H1 (cell line): ENCODE measurements around the gene ZNF132. TPM values are rescaled to one million over a fixed set of nuclear protein-coding genes. Genes with fewer than 3 reads are reported as not detected.

Experiments used
- CTCF ChIA-PET: fragments of 300-600 bp; sonication (Branson Sonifier 250); formaldehyde crosslinking; loops from one replicate; lab custom pipeline; 2021; ENCODE audit not compliant: partially characterized antibody; lab: Charles Lee
- POLR2A ChIA-PET: fragments of 300-600 bp; sonication (Branson Sonifier 250); formaldehyde crosslinking; loops from one replicate; lab custom pipeline; 2021; ENCODE audit warnings: inconsistent platforms; ENCODE audit not compliant: partially characterized antibody; lab: Charles Lee
- DNase-seq, 2 experiments: peaks; one replicate each; pipeline versions ENCODE4 v3.0.0 to v3.0.0-alpha.2; 2010 to 2022; ENCODE audit warnings: low spot score in 2 of 2, low read depth in 1 of 2, mixed read lengths in 1 of 2
- FAIRE-seq: peaks from 2 replicates; lab custom pipeline; 2011; peaks lifted over from hg19 to GRCh38; lab: Jason Lieb, UNC
- H2AFZ ChIP-seq: 2 replicates; pipeline ENCODE4 v1.8.1; 2012; ENCODE audit warnings: low read length, inconsistent platforms
- H2AK5ac ChIP-seq: 2 replicates; pipeline ENCODE4 v1.6.1; 2013; ENCODE audit warnings: low read depth, low read length
- H2BK120ac ChIP-seq: replicated peaks from 2 replicates; pipeline ENCODE3; 2013; ENCODE audit warnings: low read depth, low read length, inconsistent platforms
- H2BK12ac ChIP-seq: 2 replicates; pipeline ENCODE4 v1.6.1; 2013; ENCODE audit warnings: low read depth, low read length
- H2BK15ac ChIP-seq: 2 replicates; pipeline ENCODE4 v1.6.1; 2013; ENCODE audit warnings: low read length
- H2BK20ac ChIP-seq: 2 replicates; pipeline ENCODE4 v1.6.1; 2013; ENCODE audit warnings: low read length
- H2BK5ac ChIP-seq: 2 replicates; pipeline ENCODE4 v1.6.1; 2013; ENCODE audit warnings: low read depth, low read length
- H3K14ac ChIP-seq: 2 replicates; pipeline ENCODE4 v1.6.1; 2013; ENCODE audit warnings: inconsistent platforms; ENCODE audit not compliant: insufficient read length
- H3K18ac ChIP-seq: 2 replicates; pipeline ENCODE4 v1.6.1; 2013; ENCODE audit warnings: low read length; ENCODE audit errors: extremely low read depth
- H3K23ac ChIP-seq: 2 replicates; pipeline ENCODE4 v1.6.1; 2013; ENCODE audit warnings: inconsistent platforms; ENCODE audit not compliant: insufficient read length
- H3K23me2 ChIP-seq: 2 replicates; pipeline ENCODE4 v1.6.1; 2013; ENCODE audit warnings: low read depth, low read length
- H3K27ac ChIP-seq: 2 replicates; pipeline ENCODE4 v1.6.1; 2011; ENCODE audit warnings: low read depth, low read length, inconsistent platforms
- H3K27me3 ChIP-seq, 4 experiments: replicated peaks in 1 of 4; 1 replicate in 1 of 4; 2 replicates in 3 of 4; pipeline versions ENCODE4 v1.6.1 to v1.8.1; 2011 to 2013; ENCODE audit warnings: low read length in 3 of 4, mild to moderate bottlenecking in 3 of 4, inconsistent platforms in 2 of 4, mixed read lengths in 2 of 4, moderate library complexity in 1 of 4; ENCODE audit not compliant: control insufficient read depth in 3 of 4, insufficient read depth in 3 of 4; ENCODE audit errors: extremely low read depth in 1 of 4
- H3K36me3 ChIP-seq, 4 experiments: 2 replicates each; pipeline versions ENCODE4 v1.6.1 to v1.8.1; 2011 to 2013; ENCODE audit warnings: mild to moderate bottlenecking in 4 of 4, low read length in 3 of 4, moderate library complexity in 2 of 4, control low read depth in 1 of 4, inconsistent platforms in 1 of 4; ENCODE audit not compliant: insufficient read depth in 4 of 4, control insufficient read depth in 2 of 4
- H3K4ac ChIP-seq: replicated peaks from 2 replicates; pipeline ENCODE3; 2013; ENCODE audit warnings: low read length, low read depth, mixed read lengths, inconsistent platforms; ENCODE audit not compliant: insufficient read length
- H3K4me1 ChIP-seq, 4 experiments: replicated peaks in 1 of 4; 1 replicate in 1 of 4; 2 replicates in 3 of 4; pipeline versions ENCODE4 v1.6.1 to v1.8.1; 2011 to 2013; ENCODE audit warnings: low read length in 3 of 4, inconsistent platforms in 2 of 4, mixed read lengths in 1 of 4; ENCODE audit not compliant: insufficient read depth in 4 of 4, control insufficient read depth in 3 of 4
- H3K4me2 ChIP-seq, 2 experiments: 2 replicates each; pipeline versions ENCODE4 v1.6.1 to v1.8.1; 2011 to 2013; ENCODE audit warnings: low read depth in 2 of 2, low read length in 2 of 2, control low read depth in 1 of 2, inconsistent platforms in 1 of 2, mild to moderate bottlenecking in 1 of 2; ENCODE audit not compliant: insufficient read depth in 1 of 2
- H3K4me3 ChIP-seq, 4 experiments: fragments of 200-600, 300-600 bp in 1 of 4; sonication (generic), shearing (Covaris generic), sonication (Bioruptor Twin) in 1 of 4; 2 replicates each; pipeline versions ENCODE4 v1.5.1 to v1.8.1; 2011 to 2016; ENCODE audit warnings: low read length in 4 of 4, low read depth in 3 of 4, control low read depth in 2 of 4, inconsistent platforms in 2 of 4, mild to moderate bottlenecking in 2 of 4, mixed read lengths in 1 of 4, moderate library complexity in 1 of 4; ENCODE audit not compliant: insufficient read depth in 2 of 4; ENCODE audit errors: extremely low read depth in 1 of 4
- H3K56ac ChIP-seq: replicated peaks from 2 replicates; pipeline ENCODE3; 2013; ENCODE audit warnings: low read depth, mild to moderate bottlenecking, mixed read lengths, low read length, inconsistent platforms; ENCODE audit not compliant: insufficient read length
- H3K79me1 ChIP-seq: 2 replicates; pipeline ENCODE4 v1.6.1; 2013; ENCODE audit warnings: low read depth, low read length, control low read depth
- H3K79me2 ChIP-seq, 2 experiments: 2 replicates each; pipeline versions ENCODE4 v1.6.1 to v1.8.1; 2012 to 2013; ENCODE audit warnings: low read length in 2 of 2, mild to moderate bottlenecking in 2 of 2, inconsistent platforms in 1 of 2; ENCODE audit not compliant: insufficient read depth in 2 of 2, control insufficient read depth in 1 of 2
- H3K9ac ChIP-seq, 4 experiments: replicated peaks in 1 of 4; 1 replicate in 1 of 4; 2 replicates in 3 of 4; pipeline versions ENCODE4 v1.6.1 to v1.8.1; 2011 to 2013; ENCODE audit warnings: low read depth in 3 of 4, low read length in 3 of 4, control low read depth in 2 of 4, mild to moderate bottlenecking in 2 of 4, moderate library complexity in 2 of 4, inconsistent platforms in 1 of 4; ENCODE audit errors: extremely low read depth in 1 of 4
- H3K9me3 ChIP-seq, 2 experiments: 2 replicates each; pipeline versions ENCODE4 v1.6.1 to v1.8.1; 2012 to 2013; ENCODE audit warnings: mild to moderate bottlenecking in 2 of 2, moderate library complexity in 2 of 2, control low read depth in 1 of 2, inconsistent platforms in 1 of 2, low read depth in 1 of 2, low read length in 1 of 2, mixed read lengths in 1 of 2; ENCODE audit not compliant: insufficient read depth in 2 of 2
- H4K20me1 ChIP-seq, 2 experiments: replicated peaks in 1 of 2; 2 replicates each; pipeline versions ENCODE3 to v1.8.1; 2011 to 2013; ENCODE audit warnings: inconsistent platforms in 2 of 2, low read length in 2 of 2, mild to moderate bottlenecking in 1 of 2; ENCODE audit not compliant: insufficient read depth in 2 of 2, control insufficient read depth in 1 of 2
- H4K5ac ChIP-seq: 2 replicates; pipeline ENCODE4 v1.6.1; 2013; ENCODE audit warnings: low read length, low read depth, mixed read lengths, inconsistent platforms; ENCODE audit not compliant: insufficient read length
- H4K8ac ChIP-seq: 2 replicates; pipeline ENCODE4 v1.8.0; 2013; ENCODE audit warnings: mild to moderate bottlenecking, moderate library complexity, low read length, inconsistent platforms; ENCODE audit not compliant: insufficient read depth; ENCODE audit errors: extremely low read depth
- H4K91ac ChIP-seq: replicated peaks from 2 replicates; pipeline ENCODE3; 2013; ENCODE audit warnings: low read length, mixed read lengths, inconsistent platforms; ENCODE audit not compliant: insufficient read length
- EP300 ChIP-seq, 2 experiments: IDR thresholded peaks; 1 replicate in 1 of 2; 2 replicates in 1 of 2; pipeline ENCODE4 v1.6.1; 2011 to 2012; ENCODE audit warnings: low read depth in 2 of 2, low read length in 2 of 2, mild to moderate bottlenecking in 2 of 2, borderline replicate concordance in 1 of 2, inconsistent platforms in 1 of 2, moderate library complexity in 1 of 2
- JUN ChIP-seq: IDR thresholded peaks from 2 replicates; pipeline ENCODE4 v1.6.1; 2011; ENCODE audit warnings: low read depth, mild to moderate bottlenecking, improper control_type of control experiment, low read length
- NANOG ChIP-seq: IDR thresholded peaks from 2 replicates; pipeline ENCODE4 v1.6.1; 2011; ENCODE audit warnings: low read length, low read depth, mild to moderate bottlenecking, inconsistent platforms; ENCODE audit not compliant: insufficient read depth, poor library complexity, severe bottlenecking
- RBBP5 ChIP-seq: IDR thresholded peaks from 2 replicates; pipeline ENCODE4 v1.7.1; 2012; ENCODE audit warnings: low read depth, mild to moderate bottlenecking, inconsistent platforms, low read length, moderate library complexity, borderline replicate concordance
- SIN3A ChIP-seq, 2 experiments: IDR thresholded peaks in 1 of 2; conservative IDR thresholded peaks in 1 of 2; 2 replicates each; pipeline ENCODE4 v1.6.1; 2011 to 2012; ENCODE audit warnings: low read length in 2 of 2, improper control_type of control experiment in 1 of 2, low read depth in 1 of 2, mild to moderate bottlenecking in 1 of 2
- SP2 ChIP-seq: IDR thresholded peaks from 2 replicates; pipeline ENCODE4 v1.6.1; 2012; ENCODE audit warnings: mild to moderate bottlenecking, low read length, inconsistent platforms
- WGBS, 2 experiments: shearing (Covaris generic) in 1 of 2; methylation state at CpG; one replicate each; pipeline versions ENCODE4 v1.1.6 to v1.1.7; 2013 to 2015; ENCODE audit warnings: low lambda C conversion rate in 2 of 2, mixed read lengths in 2 of 2, inconsistent platforms in 1 of 2, low coverage in 1 of 2, missing lambda C conversion rate in 1 of 2; ENCODE audit not compliant: insufficient replicate concordance in 2 of 2, insufficient coverage in 1 of 2, insufficient read length in 1 of 2; ENCODE audit errors: extremely low coverage in 1 of 2, missing lambda C conversion rate in 1 of 2; 5-methylcytosine and 5-hydroxymethylcytosine counted together
- polyA plus RNA-seq, 7 experiments: library from polyadenylated mRNA; depleted of rRNA in 3 of 7; stranded (reverse) in 5 of 7; unstranded in 2 of 7; fragments of >200 nt in 5 of 7; fragments of 200-250 nt in 2 of 7; gene quantifications; 1 replicate in 5 of 7; 2 replicates in 1 of 7; 4 replicates in 1 of 7; pipeline versions ENCODE4 v1.2.1 to v1.2.3, GENCODE V29; 2011 to 2013; ENCODE audit warnings: missing spikeins in 2 of 7, mixed read lengths in 2 of 7
- total RNA-seq: library from RNA; stranded (reverse); fragmentation: NEBNext Ultra II Directional; extraction: Animal tissue kit (Norgen Biotek cat#: 25700); gene quantifications from 2 replicates; pipeline ENCODE4 v1.2.1, GENCODE V29; 2021
- TF ChIP-seq, protein P1 (sequence below): IDR thresholded peaks from 2 replicates; pipeline ENCODE4 v1.6.1; 2011; ENCODE audit warnings: low read length, improper control_type of control experiment
- TF ChIP-seq, protein P2 (sequence below): IDR thresholded peaks from 2 replicates; pipeline ENCODE4 v1.6.1; 2012; ENCODE audit warnings: low read length, inconsistent platforms

ZNF132 gene
- total and polyA plus RNA-seq, 2 of the 8 experiments (the other 6 are each of a cell fraction or from before 2014, with no cell fraction given): 0.89 to 1.9 TPM

DNA sequence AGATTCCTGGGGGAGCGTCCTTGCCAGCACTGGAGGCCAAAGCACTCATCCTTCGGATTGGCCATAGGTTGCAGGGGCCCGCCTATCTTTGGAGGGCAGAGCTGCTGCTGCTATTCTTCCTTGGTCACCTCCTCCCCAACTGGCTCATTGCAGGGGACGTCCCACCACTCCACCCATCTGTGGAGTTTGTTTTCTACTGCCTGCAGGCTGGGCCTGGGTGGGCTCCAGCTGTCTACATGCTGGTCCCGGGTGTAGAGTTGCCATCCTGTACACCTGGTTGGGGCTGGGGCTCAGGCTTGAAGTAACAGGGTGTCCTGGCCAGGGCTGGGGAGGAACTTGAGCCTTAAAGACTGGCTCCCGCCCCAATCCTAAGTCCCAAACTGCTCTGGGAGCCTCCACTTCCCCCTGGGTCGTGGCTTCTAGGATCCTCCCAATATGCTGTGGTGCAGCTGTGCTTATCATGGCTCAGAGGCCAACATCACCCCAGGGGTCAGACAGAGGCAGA is 42.4 kb downstream of the ZNF132 start:
- DNase-seq: no peak
- no peaks in the 10 kb centered on the region for H3K79me2 ChIP-seq
- H3K4me3 ChIP-seq: no peak overlapping the region
- H2AFZ ChIP-seq: no peak overlapping the region
- H3K36me3 ChIP-seq: peaks cover 9 to 24% (median 22%) of the 10 kb centered on the region in 4 experiments
- no peak overlapping the region for H3K56ac ChIP-seq
- H3K9ac ChIP-seq: no peak overlapping the region
- H3K23me2 ChIP-seq: peaks cover 12% of the 10 kb centered on the region
- H3K14ac ChIP-seq: no peak overlapping the region
- H2BK12ac ChIP-seq: no peak overlapping the region
- H3K27ac ChIP-seq: no peak overlapping the region
- ChIA-PET POLR2A (interaction anchor here (0.6 to 7.2 kb wide), 9 partner anchors 10 to 122 kb away, joined by 3 to 78 read pairs (median 4); partner anchors contain the start of genes RPS5, ZBTB45, ZNF497 and ZNF584), CTCF (interaction anchor here (0.6 to 2.8 kb wide), 2 partner anchors 9 to 122 kb away, joined by 3 to 7 read pairs; partner anchors contain the start of gene ZBTB45)
- no peak overlapping the region for H4K5ac ChIP-seq
- no peak overlapping the region for H2AK5ac ChIP-seq
- H2BK15ac ChIP-seq: no peak overlapping the region
- H3K9me3 ChIP-seq: no peaks in the 10 kb centered on the region
- H4K8ac ChIP-seq: no peak overlapping the region
- no peak overlapping the region for H4K91ac ChIP-seq
- no peak overlapping the region for H3K4ac ChIP-seq
- H3K4me1 ChIP-seq: peaks cover 0 to 27% (median 17%) of the 10 kb centered on the region in 4 experiments; a peak in 5 of 7 replicates
- peaks cover 2% of the 10 kb centered on the region; the same call in 1 of the 2 replicates for H3K79me1 ChIP-seq
- H2BK5ac ChIP-seq: no peak overlapping the region
- H3K18ac ChIP-seq: no peak overlapping the region
- no peak overlapping the region; a peak in 1 of 4 replicates for H3K4me2 ChIP-seq
- H3K23ac ChIP-seq: no peak overlapping the region
- WGBS, 2 experiments: 90% methylated on average over 7 of the region's 7 CpGs; no CpG with 5 or more reads in 1 of the 2 experiments
- H2BK20ac ChIP-seq: no peak overlapping the region
- no peak for FAIRE-seq
- no peak overlapping the region for H2BK120ac ChIP-seq
- peaks cover 11 to 14% of the 10 kb centered on the region in 2 experiments for H4K20me1 ChIP-seq
- peaks cover 3 to 17% (median 11%) of the 10 kb centered on the region in 4 experiments; a peak in 6 of 7 replicates for H3K27me3 ChIP-seq
- TF ChIP-seq SP2: no peak
- TF ChIP-seq NANOG: no peak
- TF ChIP-seq, protein P1, sequence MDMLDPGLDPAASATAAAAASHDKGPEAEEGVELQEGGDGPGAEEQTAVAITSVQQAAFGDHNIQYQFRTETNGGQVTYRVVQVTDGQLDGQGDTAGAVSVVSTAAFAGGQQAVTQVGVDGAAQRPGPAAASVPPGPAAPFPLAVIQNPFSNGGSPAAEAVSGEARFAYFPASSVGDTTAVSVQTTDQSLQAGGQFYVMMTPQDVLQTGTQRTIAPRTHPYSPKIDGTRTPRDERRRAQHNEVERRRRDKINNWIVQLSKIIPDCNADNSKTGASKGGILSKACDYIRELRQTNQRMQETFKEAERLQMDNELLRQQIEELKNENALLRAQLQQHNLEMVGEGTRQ: no peak
- TF ChIP-seq RBBP5: no peak
- TF ChIP-seq EP300 (IDR thresholded peaks at IDR 0.05; ENCODE audit: borderline replicate concordance in 1 of 2, low read depth in 2 of 2, low read length in 2 of 2): peak in 1 of 2 experiments; percentile 23; a peak in 1 of 3 replicates
- TF ChIP-seq SIN3A (conservative IDR thresholded peaks at IDR 0.05 in 1 of 2, IDR thresholded peaks at IDR 0.05 in 1 of 2; ENCODE audit: low read depth in 1 of 2, low read length in 2 of 2): no peak
- TF ChIP-seq, protein P2, sequence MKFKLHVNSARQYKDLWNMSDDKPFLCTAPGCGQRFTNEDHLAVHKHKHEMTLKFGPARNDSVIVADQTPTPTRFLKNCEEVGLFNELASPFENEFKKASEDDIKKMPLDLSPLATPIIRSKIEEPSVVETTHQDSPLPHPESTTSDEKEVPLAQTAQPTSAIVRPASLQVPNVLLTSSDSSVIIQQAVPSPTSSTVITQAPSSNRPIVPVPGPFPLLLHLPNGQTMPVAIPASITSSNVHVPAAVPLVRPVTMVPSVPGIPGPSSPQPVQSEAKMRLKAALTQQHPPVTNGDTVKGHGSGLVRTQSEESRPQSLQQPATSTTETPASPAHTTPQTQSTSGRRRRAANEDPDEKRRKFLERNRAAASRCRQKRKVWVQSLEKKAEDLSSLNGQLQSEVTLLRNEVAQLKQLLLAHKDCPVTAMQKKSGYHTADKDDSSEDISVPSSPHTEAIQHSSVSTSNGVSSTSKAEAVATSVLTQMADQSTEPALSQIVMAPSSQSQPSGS: no peak
- no peak for TF ChIP-seq JUN
